ENCODE measurements around the gene MAP3K7. TPM values are rescaled to one million over a fixed set of nuclear protein-coding genes. Genes with fewer than 3 reads are reported as not detected.

The MAP3K7 gene
- total RNA-seq, 1 donor from 2014 or later: 27.2 TPM

DNA sequence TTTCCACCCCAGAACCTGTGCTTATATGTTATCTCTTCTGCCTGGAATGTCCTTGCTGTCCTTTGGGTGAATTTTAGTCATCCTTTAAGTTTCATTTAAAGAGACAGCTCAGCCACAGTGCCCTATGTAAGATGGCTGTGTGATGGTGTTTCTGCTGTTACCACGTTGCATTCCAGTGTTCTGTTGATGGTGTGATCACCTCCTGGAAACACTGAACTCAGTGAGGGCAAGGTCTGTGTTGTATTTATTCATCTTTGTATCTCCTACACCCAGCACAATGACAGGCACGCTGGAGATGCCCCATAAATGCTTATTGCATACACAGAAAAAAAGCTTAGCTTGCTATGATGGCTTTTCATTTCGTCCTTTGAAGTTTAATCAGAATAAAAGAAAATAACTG is 102.5 kb downstream of the MAP3K7 start:
- intact Hi-C loops (cut with micrococcal nuclease): no loop called here
- DNase-seq: no peak
- Mint-ChIP-seq H3K9me3 (peaks cover 10% of the 10 kb centered on the region), H3K36me3 (ENCODE audit: low read depth) (no peaks in the 10 kb centered on the region), H3K27ac (no peak overlapping the region), H3K27me3 (no peaks in the 10 kb centered on the region), H3K4me3 (no peak overlapping the region), H3K4me1 (peaks cover 8% of the 10 kb centered on the region)
- CTCF ChIA-PET: interaction anchor here (2.8 kb wide), 1 partner anchor 544 kb away, joined by 14 read pairs; no protein-coding TSS in a partner anchor
- POLR2A ChIA-PET: no interaction called here
- TF ChIP-seq CTCF (IDR thresholded peaks at IDR 0.05): no peak
- no peak for ATAC-seq (ENCODE audit: low read depth)

GRCh38 chr6:90483956-90484355 is 102.9 kb downstream of the MAP3K7 start:
- intact Hi-C loops (cut with micrococcal nuclease): no loop called here
- ChIA-PET CTCF (interaction anchor here (2.8 kb wide), 1 partner anchor 544 kb away, joined by 14 read pairs; no protein-coding TSS in a partner anchor), POLR2A (no interaction called here)
- no peak overlapping the region for H3K4me3 Mint-ChIP-seq
- no peak overlapping the region for H3K27ac Mint-ChIP-seq
- DNase-seq: no peak
- no peaks in the 10 kb centered on the region for H3K27me3 Mint-ChIP-seq
- no peaks in the 10 kb centered on the region for H3K36me3 Mint-ChIP-seq (ENCODE audit: low read depth)
- peaks cover 13% of the 10 kb centered on the region for H3K4me1 Mint-ChIP-seq
- H3K9me3 Mint-ChIP-seq: peaks cover 10% of the 10 kb centered on the region
- no peak for ATAC-seq (ENCODE audit: low read depth)
- TF ChIP-seq CTCF (IDR thresholded peaks at IDR 0.05): no peak

DNA sequence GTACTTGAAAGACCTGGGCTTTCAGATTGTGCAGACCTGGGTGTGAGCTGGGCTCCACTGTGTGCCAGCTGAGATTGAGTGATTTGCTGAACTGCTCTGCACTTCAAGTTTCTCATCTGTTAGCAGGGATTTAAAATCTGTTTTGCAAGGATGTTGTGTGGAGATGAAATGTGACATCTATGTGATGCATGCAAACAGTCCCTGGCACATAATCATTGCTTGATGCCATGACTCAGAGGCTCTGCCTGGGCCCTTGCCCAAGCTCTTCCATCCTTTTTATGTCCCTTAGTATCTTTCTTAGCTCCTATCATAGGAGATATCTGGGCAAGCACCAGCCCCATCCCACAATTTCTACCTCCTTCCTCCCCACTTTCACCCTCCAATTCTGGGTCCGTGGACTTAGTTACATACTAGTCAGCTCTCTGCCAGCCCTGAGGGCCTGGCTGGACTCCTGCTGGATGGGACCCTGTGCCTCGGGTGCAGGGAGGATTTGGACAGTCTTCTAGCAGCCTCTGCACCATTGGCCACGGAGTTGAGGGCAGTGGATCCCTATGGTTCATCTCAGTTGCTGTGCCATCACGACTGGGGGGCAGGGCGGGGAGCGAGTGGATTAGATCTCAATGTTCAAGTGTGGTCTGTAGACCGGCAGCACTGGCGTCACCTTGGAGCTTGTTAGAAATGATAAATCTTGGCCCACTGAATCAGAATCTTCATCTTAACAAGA is 103.6 kb downstream of the MAP3K7 start:
- TF ChIP-seq CTCF (IDR thresholded peaks at IDR 0.05): no peak
- ChIA-PET CTCF (interaction anchor here (2.8 kb wide), 1 partner anchor 543 kb away, joined by 14 read pairs; no protein-coding TSS in a partner anchor), POLR2A (interaction anchor here (0.5 kb wide), 1 partner anchor 1403 kb away, joined by 7 read pairs; the partner anchor contains the start of gene PNRC1)
- Mint-ChIP-seq H3K4me1 (peaks cover 19% of the 10 kb centered on the region), H3K9me3 (peaks cover 10% of the 10 kb centered on the region), H3K27me3 (no peaks in the 10 kb centered on the region), H3K4me3 (no peak overlapping the region), H3K36me3 (ENCODE audit: low read depth) (no peaks in the 10 kb centered on the region), H3K27ac (no peak overlapping the region)
- ATAC-seq (ENCODE audit: low read depth) (no peak), DNase-seq (no peak)
- intact Hi-C loops (cut with micrococcal nuclease): no loop called here

DNA sequence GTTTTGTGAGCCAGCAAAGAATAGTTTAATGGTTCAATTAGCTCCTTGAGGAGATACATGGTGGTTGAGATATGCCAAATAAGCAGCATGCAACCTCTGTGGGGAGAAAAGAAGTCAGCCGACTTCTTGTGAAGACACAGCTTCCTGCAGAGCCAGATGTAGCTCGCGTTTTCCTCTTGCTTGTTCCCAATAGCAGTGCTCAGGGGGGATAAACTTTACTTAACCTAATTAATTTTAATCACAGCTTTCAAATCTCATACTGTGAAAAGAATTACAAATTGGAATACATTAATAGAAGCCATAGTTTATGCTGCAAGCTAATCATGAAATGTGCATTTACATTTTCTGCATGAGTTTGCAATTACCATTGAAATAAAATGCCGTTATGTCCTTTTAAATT is 106.2 kb downstream of the MAP3K7 start:
- Mint-ChIP-seq H3K36me3 (ENCODE audit: low read depth) (no peaks in the 10 kb centered on the region), H3K27me3 (no peaks in the 10 kb centered on the region), H3K4me3 (no peak overlapping the region), H3K27ac (no peak overlapping the region), H3K9me3 (peaks cover 1% of the 10 kb centered on the region), H3K4me1 (peaks cover 22% of the 10 kb centered on the region)
- DNase-seq: no peak
- intact Hi-C loops (cut with micrococcal nuclease): no loop called here
- ATAC-seq (ENCODE audit: low read depth): no peak
- TF ChIP-seq CTCF (IDR thresholded peaks at IDR 0.05): no peak
- POLR2A ChIA-PET: interaction anchor here (0.6 kb wide), 1 partner anchor 683 kb away, joined by 4 read pairs; no protein-coding TSS in a partner anchor
- CTCF ChIA-PET: interaction anchor here (1.2 to 8.5 kb wide), 5 partner anchors 193 to 748 kb away, joined by 3 to 260 read pairs (median 10); no protein-coding TSS in a partner anchor

GRCh38 chr6:90479603-90479926 is 107.3 kb downstream of the MAP3K7 start:
- ChIA-PET CTCF (interaction anchor here (0.9 to 8.5 kb wide), 42 partner anchors 10 to 1108 kb away, joined by 3 to 260 read pairs (median 4); no protein-coding TSS in a partner anchor), POLR2A (interaction anchor here (1.1 to 1.9 kb wide), 8 partner anchors 87 to 539 kb away, joined by 3 to 10 read pairs (median 4); no protein-coding TSS in a partner anchor)
- H3K4me1 Mint-ChIP-seq: peaks cover 19% of the 10 kb centered on the region
- no peaks in the 10 kb centered on the region for H3K9me3 Mint-ChIP-seq
- no peak overlapping the region for H3K4me3 Mint-ChIP-seq
- ATAC-seq (ENCODE audit: low read depth): no peak
- no peak for TF ChIP-seq CTCF (IDR thresholded peaks at IDR 0.05)
- H3K27me3 Mint-ChIP-seq: no peaks in the 10 kb centered on the region
- no peak for DNase-seq
- intact Hi-C loops (cut with micrococcal nuclease): loop anchor here (1.0 to 10.0 kb wide), 16 partner anchors 52 to 1105 kb away; partner anchors contain the start of genes ANKRD6 and BACH2
- H3K27ac Mint-ChIP-seq: no peak overlapping the region
- H3K36me3 Mint-ChIP-seq (ENCODE audit: low read depth): no peaks in the 10 kb centered on the region
